Measurements from ENCODE around the gene FHOD3.

FHOD3 gene

GRCh38 chr18:36360256-36360909, 62.9 kb downstream of the FHOD3 start:
- FAIRE-seq (no peak), DNase-seq (ENCODE audit: insufficient read length) (no peak)
- TF ChIP-seq TAF1 (IDR thresholded peaks at IDR 0.05; ENCODE audit: borderline replicate concordance, low read depth, low read length) (no peak), POLR2AphosphoS5 (IDR thresholded peaks at IDR 0.05; ENCODE audit: low read depth, low read length) (no peak), POLR2A (IDR thresholded peaks at IDR 0.05; ENCODE audit: low read depth, low read length) (no peak)

- no peak for TF ChIP-seq POLR2A (IDR thresholded peaks at IDR 0.05; ENCODE audit: low read depth, low read length)
- no peak for TF ChIP-seq POLR2AphosphoS5 (IDR thresholded peaks at IDR 0.05; ENCODE audit: low read depth, low read length)
Measured at GRCh38 chr18:36364911-36365624, 67.6 kb downstream of the FHOD3 start.

GRCh38 chr18:36365836-36366775, 68.6 kb downstream of the FHOD3 start:
- DNase-seq (ENCODE audit: insufficient read length), result no peak
- no peak for FAIRE-seq
- TF ChIP-seq TAF1 (IDR thresholded peaks at IDR 0.05; ENCODE audit: borderline replicate concordance, low read depth, low read length) (no peak), POLR2AphosphoS5 (IDR thresholded peaks at IDR 0.05; ENCODE audit: low read depth, low read length) (no peak), POLR2A (IDR thresholded peaks at IDR 0.05; ENCODE audit: low read depth, low read length) (no peak)

More at GRCh38 chr18:36364911-36365624, 67.6 kb downstream of the FHOD3 start:
- DNase-seq (ENCODE audit: insufficient read length) (no peak), FAIRE-seq (no peak)

GRCh38 chr18:36366994-36367839, 69.7 kb downstream of the FHOD3 start:
- no peak for DNase-seq (ENCODE audit: insufficient read length)
- TF ChIP-seq POLR2AphosphoS5 (IDR thresholded peaks at IDR 0.05; ENCODE audit: low read depth, low read length) (no peak), TAF1 (IDR thresholded peaks at IDR 0.05; ENCODE audit: borderline replicate concordance, low read depth, low read length) (no peak), POLR2A (IDR thresholded peaks at IDR 0.05; ENCODE audit: low read depth, low read length) (no peak)
- no peak for FAIRE-seq

GRCh38 chr18:36368889-36369288, 71.4 kb downstream of the FHOD3 start:
- FAIRE-seq (no peak), DNase-seq (ENCODE audit: insufficient read length) (no peak)
- TF ChIP-seq TAF1 (IDR thresholded peaks at IDR 0.05; ENCODE audit: borderline replicate concordance, low read depth, low read length) (no peak), POLR2AphosphoS5 (IDR thresholded peaks at IDR 0.05; ENCODE audit: low read depth, low read length) (no peak), POLR2A (IDR thresholded peaks at IDR 0.05; ENCODE audit: low read depth, low read length) (no peak)

- DNase-seq (ENCODE audit: insufficient read length) (no peak), FAIRE-seq (no peak)
- TF ChIP-seq POLR2AphosphoS5 (IDR thresholded peaks at IDR 0.05; ENCODE audit: low read depth, low read length) (no peak), TAF1 (IDR thresholded peaks at IDR 0.05; ENCODE audit: borderline replicate concordance, low read depth, low read length) (no peak)
Measured at GRCh38 chr18:36372903-36373311, 75.4 kb downstream of the FHOD3 start.

- no peak for DNase-seq (ENCODE audit: insufficient read length)
- TF ChIP-seq POLR2AphosphoS5 (IDR thresholded peaks at IDR 0.05; ENCODE audit: low read depth, low read length), result no peak
- no peak for TF ChIP-seq TAF1 (IDR thresholded peaks at IDR 0.05; ENCODE audit: borderline replicate concordance, low read depth, low read length)
- no peak for TF ChIP-seq POLR2A (IDR thresholded peaks at IDR 0.05; ENCODE audit: low read depth, low read length)
- no peak for FAIRE-seq
Measured at GRCh38 chr18:36374262-36374661, 76.7 kb downstream of the FHOD3 start.

- DNase-seq (ENCODE audit: insufficient read length) (no peak), FAIRE-seq (peak; percentile 56)
- TF ChIP-seq POLR2AphosphoS5 (IDR thresholded peaks at IDR 0.05; ENCODE audit: low read depth, low read length), result no peak
- no peak for TF ChIP-seq TAF1 (IDR thresholded peaks at IDR 0.05; ENCODE audit: borderline replicate concordance, low read depth, low read length)
- no peak for TF ChIP-seq POLR2A (IDR thresholded peaks at IDR 0.05; ENCODE audit: low read depth, low read length)
Measured at GRCh38 chr18:36375118-36375517, 77.6 kb downstream of the FHOD3 start.

- TF ChIP-seq POLR2A (IDR thresholded peaks at IDR 0.05; ENCODE audit: low read depth, low read length), result no peak
- no peak for TF ChIP-seq TAF1 (IDR thresholded peaks at IDR 0.05; ENCODE audit: borderline replicate concordance, low read depth, low read length)
- TF ChIP-seq POLR2AphosphoS5 (IDR thresholded peaks at IDR 0.05; ENCODE audit: low read depth, low read length), result no peak
- no peak for FAIRE-seq
- DNase-seq (ENCODE audit: insufficient read length), result no peak
Measured at GRCh38 chr18:36376361-36376760, 78.8 kb downstream of the FHOD3 start.

- TF ChIP-seq TAF1 (IDR thresholded peaks at IDR 0.05; ENCODE audit: borderline replicate concordance, low read depth, low read length) (no peak), POLR2AphosphoS5 (IDR thresholded peaks at IDR 0.05; ENCODE audit: low read depth, low read length) (no peak), POLR2A (IDR thresholded peaks at IDR 0.05; ENCODE audit: low read depth, low read length) (no peak)
- FAIRE-seq, result no peak
Measured at GRCh38 chr18:36377626-36378025, 80.1 kb downstream of the FHOD3 start.

More at GRCh38 chr18:36377626-36378025, 80.1 kb downstream of the FHOD3 start:
- no peak for DNase-seq (ENCODE audit: insufficient read length)

All from GM12892 (cell line).